Adipocyte (in vitro differentiated cells): ENCODE results near the gene ACCS.

Experiments used
- DNase-seq: peaks from one replicate; pipeline ENCODE4 v3.0.0-alpha.2; 2015; ENCODE audit warnings: low read depth
- H3K27me3 ChIP-seq: replicated peaks from 2 replicates; pipeline ENCODE4 v1.7.0; 2013; ENCODE audit warnings: mild to moderate bottlenecking, low read length, moderate library complexity; ENCODE audit not compliant: control insufficient read depth, insufficient read depth
- H3K36me3 ChIP-seq: 2 replicates; pipeline ENCODE4 v1.7.0; 2013; ENCODE audit warnings: low read length, mild to moderate bottlenecking, moderate library complexity; ENCODE audit not compliant: control insufficient read depth, insufficient read depth, severe bottlenecking
- H3K4me1 ChIP-seq: 2 replicates; pipeline ENCODE4 v1.7.0; 2013; ENCODE audit warnings: mild to moderate bottlenecking, low read length, moderate library complexity; ENCODE audit not compliant: control insufficient read depth, insufficient read depth
- H3K4me3 ChIP-seq: 2 replicates; pipeline ENCODE4 v1.7.0; 2013; ENCODE audit warnings: mild to moderate bottlenecking, low read length, moderate library complexity
- H3K9ac ChIP-seq: 2 replicates; pipeline ENCODE4 v1.7.0; 2013; ENCODE audit warnings: mild to moderate bottlenecking, low read length, moderate library complexity
- H3K9me3 ChIP-seq: 2 replicates; pipeline ENCODE4 v1.7.0; 2013; ENCODE audit warnings: mild to moderate bottlenecking, low read length, moderate library complexity; ENCODE audit not compliant: control insufficient read depth

The ACCS gene

GRCh38 chr11:44029977-44030911, 35.8 kb upstream of the ACCS start:
- Histone ChIP-seq H3K9ac (peak overlapping the region; percentile 17), H3K9me3 (peaks cover 10% of the 10 kb centered on the region), H3K36me3 (no peaks in the 10 kb centered on the region), H3K27me3 (no peaks in the 10 kb centered on the region), H3K4me3 (peak overlapping the region; percentile 6), H3K4me1 (peaks cover 40% of the 10 kb centered on the region)
- peak; percentile 47 for DNase-seq

GRCh38 chr11:44030996-44031395, 35.1 kb upstream of the ACCS start:
- Histone ChIP-seq H3K4me3 (peak overlapping the region; percentile 6), H3K9ac (peak overlapping the region; percentile 3), H3K27me3 (no peaks in the 10 kb centered on the region), H3K9me3 (peaks cover 2% of the 10 kb centered on the region), H3K4me1 (peaks cover 40% of the 10 kb centered on the region), H3K36me3 (no peaks in the 10 kb centered on the region)
- DNase-seq = no peak

- DNase-seq = no peak
- no peaks in the 10 kb centered on the region for H3K27me3 ChIP-seq
- H3K36me3 ChIP-seq = no peaks in the 10 kb centered on the region
- peaks cover 40% of the 10 kb centered on the region for H3K4me1 ChIP-seq
- H3K9me3 ChIP-seq = no peaks in the 10 kb centered on the region
- H3K9ac ChIP-seq = peak overlapping the region; percentile 3
- H3K4me3 ChIP-seq = no peak overlapping the region
Observed at GRCh38 chr11:44031549-44031948, 34.5 kb upstream of the ACCS start.

GRCh38 chr11:44032299-44033085, 33.6 kb upstream of the ACCS start:
- no peaks in the 10 kb centered on the region for H3K9me3 ChIP-seq
- no peak overlapping the region for H3K4me3 ChIP-seq
- peaks cover 47% of the 10 kb centered on the region for H3K4me1 ChIP-seq
- no peaks in the 10 kb centered on the region for H3K27me3 ChIP-seq
- no peaks in the 10 kb centered on the region for H3K36me3 ChIP-seq
- DNase-seq = peak; percentile 50
- H3K9ac ChIP-seq = peak overlapping the region; percentile 23

DNA sequence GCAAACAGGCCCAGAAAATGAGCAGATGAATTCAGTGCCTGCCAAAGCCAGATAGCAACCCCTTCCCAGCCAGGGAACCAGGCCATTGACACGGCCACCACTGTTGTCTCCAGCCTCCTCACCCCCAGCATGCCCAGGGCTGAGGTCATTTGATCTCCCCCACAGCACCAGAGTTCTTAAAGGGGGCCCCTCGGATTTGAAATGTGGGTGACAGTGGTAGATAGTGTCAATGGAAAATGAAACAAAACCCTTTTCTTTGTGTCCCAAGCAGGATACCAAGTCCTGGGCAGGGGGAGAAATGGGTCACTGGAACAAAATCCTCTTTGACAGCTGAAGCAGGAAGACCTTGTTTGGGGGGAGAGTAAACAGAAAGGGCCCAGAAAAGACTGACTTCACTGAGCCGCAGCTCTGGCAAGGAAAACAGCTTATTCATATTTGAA, 32.6 kb upstream of the ACCS start:
- no peak overlapping the region for H3K9ac ChIP-seq
- peaks cover 47% of the 10 kb centered on the region for H3K4me1 ChIP-seq
- DNase-seq = no peak
- H3K4me3 ChIP-seq = no peak overlapping the region
- no peaks in the 10 kb centered on the region for H3K27me3 ChIP-seq
- H3K36me3 ChIP-seq = no peaks in the 10 kb centered on the region
- H3K9me3 ChIP-seq = no peaks in the 10 kb centered on the region

- no peak overlapping the region for H3K9ac ChIP-seq
- DNase-seq = no peak
Observed at GRCh38 chr11:44033856-44034255, 32.2 kb upstream of the ACCS start.

DNA sequence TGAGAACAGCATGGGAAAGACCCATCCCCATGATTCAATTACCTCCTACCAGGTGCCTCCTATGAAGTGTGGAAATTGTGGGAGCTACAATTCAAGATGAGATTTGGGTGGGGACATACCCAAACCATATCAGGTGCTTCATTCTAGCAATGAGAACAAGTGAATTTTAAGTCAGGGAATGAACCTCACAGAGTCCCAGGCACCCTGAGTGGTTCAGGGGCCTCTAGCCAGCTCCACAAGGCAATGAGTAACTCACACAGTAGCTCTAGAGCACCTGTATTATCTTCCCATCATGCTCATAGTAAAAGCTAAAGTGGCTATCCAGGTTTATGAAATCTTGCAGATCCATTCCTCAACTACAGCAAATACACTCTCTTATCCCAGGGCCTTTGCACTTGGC, 31.4 kb upstream of the ACCS start:
- no peak for DNase-seq
- no peaks in the 10 kb centered on the region for H3K36me3 ChIP-seq

More at GRCh38 chr11:44033856-44034255, 32.2 kb upstream of the ACCS start:
- no peaks in the 10 kb centered on the region for H3K9me3 ChIP-seq
- peaks cover 47% of the 10 kb centered on the region for H3K4me1 ChIP-seq
- H3K27me3 ChIP-seq = no peaks in the 10 kb centered on the region
- H3K36me3 ChIP-seq = no peaks in the 10 kb centered on the region
- no peak overlapping the region for H3K4me3 ChIP-seq

DNA sequence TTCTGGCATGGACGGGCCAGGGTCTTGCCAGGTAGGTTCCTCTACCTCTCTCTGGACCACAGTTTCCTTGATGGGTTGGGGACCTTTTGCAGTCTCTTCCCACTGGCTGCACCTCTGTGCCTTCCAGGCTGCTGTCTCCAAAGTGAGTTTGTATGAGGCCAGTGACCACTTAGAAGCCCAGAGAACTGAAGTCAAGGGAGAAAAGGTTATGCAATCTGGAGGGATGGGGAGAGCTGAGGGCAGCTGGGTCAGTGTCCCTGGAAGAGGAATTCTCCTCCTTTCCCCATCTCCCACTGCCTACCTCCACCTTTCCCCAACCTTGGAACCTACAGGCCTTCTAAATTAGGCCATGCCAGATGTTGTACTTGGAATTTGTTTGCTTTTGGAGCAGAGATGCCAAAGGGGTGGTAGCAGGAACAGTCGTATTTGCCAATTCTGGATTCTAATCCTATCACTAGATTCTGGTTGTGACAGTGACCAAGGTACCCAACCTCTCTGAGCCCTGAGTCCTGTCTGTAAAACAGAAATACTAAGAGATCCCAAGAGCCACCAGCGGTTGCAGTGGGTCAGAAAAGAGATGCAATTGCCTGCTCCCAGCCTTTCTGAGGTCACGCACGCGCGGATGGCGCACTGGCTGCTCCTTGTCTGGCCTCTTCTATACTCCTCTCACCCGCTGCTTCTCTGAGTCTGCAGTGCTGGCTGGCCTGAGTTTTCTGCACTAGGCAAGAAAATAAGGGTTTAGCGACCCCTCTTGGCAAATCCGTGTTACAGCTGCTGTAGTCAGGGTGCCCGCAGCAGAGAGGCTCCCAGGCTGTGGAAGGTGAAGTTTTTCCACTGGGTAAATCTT, 29.0 kb upstream of the ACCS start:
- H3K9me3 ChIP-seq = peaks cover 15% of the 10 kb centered on the region
- peak overlapping the region; percentile 19 for H3K9ac ChIP-seq
- H3K27me3 ChIP-seq = no peaks in the 10 kb centered on the region
- DNase-seq = peak; percentile 95
- peaks cover 21% of the 10 kb centered on the region for H3K4me1 ChIP-seq
- H3K36me3 ChIP-seq = no peaks in the 10 kb centered on the region
- H3K4me3 ChIP-seq = no peak overlapping the region

More for the DNA sequence above, 31.4 kb upstream of the ACCS start:
- Histone ChIP-seq H3K4me3 (no peak overlapping the region), H3K4me1 (peaks cover 41% of the 10 kb centered on the region), H3K27me3 (no peaks in the 10 kb centered on the region), H3K9me3 (no peaks in the 10 kb centered on the region), H3K9ac (no peak overlapping the region)

GRCh38 chr11:44037658-44037998, 28.4 kb upstream of the ACCS start:
- Histone ChIP-seq H3K4me1 (peaks cover 15% of the 10 kb centered on the region), H3K9me3 (peaks cover 15% of the 10 kb centered on the region), H3K4me3 (no peak overlapping the region), H3K9ac (no peak overlapping the region), H3K36me3 (no peaks in the 10 kb centered on the region), H3K27me3 (no peaks in the 10 kb centered on the region)
- no peak for DNase-seq

GRCh38 chr11:44043157-44043556, 22.9 kb upstream of the ACCS start:
- no peak for DNase-seq
- no peaks in the 10 kb centered on the region for H3K4me1 ChIP-seq
- no peaks in the 10 kb centered on the region for H3K27me3 ChIP-seq
- H3K36me3 ChIP-seq = no peaks in the 10 kb centered on the region
- peaks cover 15% of the 10 kb centered on the region for H3K9me3 ChIP-seq
- no peak overlapping the region for H3K4me3 ChIP-seq
- H3K9ac ChIP-seq = no peak overlapping the region
